GM06990 (cell line): ENCODE results near the gene LRRC34.

Source experiments
- DNase-seq: peaks from one replicate; pipeline ENCODE4 v3.0.0-alpha.2; 2011; ENCODE audit not compliant: insufficient read length; ENCODE audit errors: extremely low read depth
- H3K27me3 ChIP-seq: replicated peaks from 2 replicates; pipeline ENCODE4 v1.6.0; 2011; ENCODE audit warnings: low read length; ENCODE audit not compliant: control insufficient read depth, insufficient read depth
- H3K36me3 ChIP-seq: 2 replicates; pipeline ENCODE4 v1.5.1; 2011; ENCODE audit warnings: low read length; ENCODE audit not compliant: control insufficient read depth, insufficient read depth
- H3K4me3 ChIP-seq: replicated peaks from 2 replicates; pipeline ENCODE4 v1.5.1; 2011; ENCODE audit warnings: low read depth, mild to moderate bottlenecking, control low read depth, low read length
- TF ChIP-seq, protein P1 (sequence below): IDR thresholded peaks from 2 replicates; pipeline ENCODE4 v1.5.1; 2011; ENCODE audit warnings: low read length, control low read depth, mild to moderate bottlenecking, inconsistent platforms; ENCODE audit not compliant: insufficient read depth, poor library complexity, severe bottlenecking

Gene LRRC34

DNA sequence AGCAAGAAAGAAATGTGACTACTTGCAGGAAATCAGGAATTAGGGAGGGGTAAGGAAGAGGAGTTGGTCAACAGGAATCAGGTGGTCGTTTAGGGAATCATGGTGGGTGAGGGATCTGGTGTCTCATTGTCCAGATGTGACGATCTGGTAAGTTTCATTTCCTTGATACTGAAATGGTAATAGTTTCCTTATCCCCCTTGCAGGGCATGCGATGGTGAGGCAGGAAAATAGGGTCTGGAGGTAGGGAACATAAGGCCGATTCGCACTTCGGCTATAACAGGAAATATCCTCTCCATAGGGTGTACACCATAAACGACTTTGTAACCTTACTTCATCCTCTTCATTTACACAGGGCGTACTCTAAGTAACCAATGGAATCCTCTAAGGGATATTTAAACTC is 574 bp upstream of the LRRC34 start:
- TF ChIP-seq, protein P1, sequence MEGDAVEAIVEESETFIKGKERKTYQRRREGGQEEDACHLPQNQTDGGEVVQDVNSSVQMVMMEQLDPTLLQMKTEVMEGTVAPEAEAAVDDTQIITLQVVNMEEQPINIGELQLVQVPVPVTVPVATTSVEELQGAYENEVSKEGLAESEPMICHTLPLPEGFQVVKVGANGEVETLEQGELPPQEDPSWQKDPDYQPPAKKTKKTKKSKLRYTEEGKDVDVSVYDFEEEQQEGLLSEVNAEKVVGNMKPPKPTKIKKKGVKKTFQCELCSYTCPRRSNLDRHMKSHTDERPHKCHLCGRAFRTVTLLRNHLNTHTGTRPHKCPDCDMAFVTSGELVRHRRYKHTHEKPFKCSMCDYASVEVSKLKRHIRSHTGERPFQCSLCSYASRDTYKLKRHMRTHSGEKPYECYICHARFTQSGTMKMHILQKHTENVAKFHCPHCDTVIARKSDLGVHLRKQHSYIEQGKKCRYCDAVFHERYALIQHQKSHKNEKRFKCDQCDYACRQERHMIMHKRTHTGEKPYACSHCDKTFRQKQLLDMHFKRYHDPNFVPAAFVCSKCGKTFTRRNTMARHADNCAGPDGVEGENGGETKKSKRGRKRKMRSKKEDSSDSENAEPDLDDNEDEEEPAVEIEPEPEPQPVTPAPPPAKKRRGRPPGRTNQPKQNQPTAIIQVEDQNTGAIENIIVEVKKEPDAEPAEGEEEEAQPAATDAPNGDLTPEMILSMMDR: no peak
- Histone ChIP-seq H3K4me3 (peak overlapping the region; percentile 66), H3K27me3 (no peaks in the 10 kb centered on the region), H3K36me3 (no peaks in the 10 kb centered on the region)
- DNase-seq: no peak

DNA sequence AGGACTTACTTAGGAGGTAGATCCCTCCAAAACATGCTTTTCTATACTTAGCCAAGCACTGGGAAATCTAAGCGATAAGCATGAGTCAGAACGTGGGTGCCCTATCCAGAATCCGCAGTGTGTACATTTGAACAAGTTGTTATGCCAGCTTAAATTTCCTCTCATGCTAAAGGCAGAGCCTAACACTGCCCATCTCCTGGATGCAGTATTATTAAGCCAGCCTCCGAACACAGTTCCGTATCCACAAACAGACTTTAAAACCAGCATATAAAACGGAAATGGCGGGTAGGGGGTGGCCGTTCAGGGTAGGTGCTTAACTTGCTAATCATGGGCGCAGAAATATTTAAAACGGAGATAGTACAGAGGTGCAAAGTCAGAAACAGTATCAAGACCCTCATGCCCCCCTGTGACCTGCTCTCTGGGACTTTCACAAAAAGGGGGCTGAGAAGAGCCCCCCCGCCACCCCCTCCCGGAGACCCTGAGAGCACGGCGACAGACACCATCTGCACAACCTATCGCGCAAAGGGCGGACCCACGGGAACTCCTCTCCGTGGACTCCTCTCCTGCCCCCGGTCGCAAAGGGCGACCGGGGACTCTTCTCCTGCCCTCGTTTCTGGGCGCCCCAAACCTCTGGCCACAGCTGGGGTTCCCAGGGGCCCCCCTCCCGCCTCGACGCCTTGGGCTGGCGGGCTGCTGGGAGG is 923 bp downstream of the LRRC34 start:
- Histone ChIP-seq H3K4me3 (peak overlapping the region; percentile 66), H3K36me3 (no peaks in the 10 kb centered on the region), H3K27me3 (no peaks in the 10 kb centered on the region)
- TF ChIP-seq, protein P1: no peak
- no peak for DNase-seq

DNA sequence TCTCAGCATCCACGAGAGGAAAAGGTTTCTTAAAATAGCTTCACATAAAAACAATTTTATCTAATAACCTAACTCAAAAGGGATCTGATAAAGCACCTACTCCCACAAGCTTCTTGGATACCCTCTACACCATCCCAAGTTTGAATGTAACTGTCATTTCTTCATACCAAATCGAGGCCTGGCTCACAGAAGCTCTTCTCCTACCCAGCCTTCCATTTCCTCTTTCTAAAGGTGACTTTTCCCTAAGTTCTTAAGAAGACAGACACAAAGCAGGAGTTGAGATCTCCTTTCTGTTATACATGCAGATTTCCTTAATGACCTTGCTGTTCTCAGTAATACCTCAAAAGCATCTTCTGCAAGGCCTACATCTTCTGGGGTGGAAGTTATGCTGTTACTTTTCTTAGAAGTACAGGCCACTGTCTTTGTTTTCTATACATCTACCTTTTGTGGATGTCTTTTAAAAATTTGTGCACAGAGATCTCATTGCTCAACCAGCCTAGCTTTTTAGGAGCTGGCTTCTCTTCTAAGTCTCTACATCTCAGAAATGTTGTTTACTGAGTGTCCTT is 3.4 kb downstream of the LRRC34 start:
- TF ChIP-seq, protein P1: no peak
- no peaks in the 10 kb centered on the region for H3K27me3 ChIP-seq
- no peak overlapping the region for H3K4me3 ChIP-seq
- no peak for DNase-seq
- H3K36me3 ChIP-seq: no peaks in the 10 kb centered on the region

DNA sequence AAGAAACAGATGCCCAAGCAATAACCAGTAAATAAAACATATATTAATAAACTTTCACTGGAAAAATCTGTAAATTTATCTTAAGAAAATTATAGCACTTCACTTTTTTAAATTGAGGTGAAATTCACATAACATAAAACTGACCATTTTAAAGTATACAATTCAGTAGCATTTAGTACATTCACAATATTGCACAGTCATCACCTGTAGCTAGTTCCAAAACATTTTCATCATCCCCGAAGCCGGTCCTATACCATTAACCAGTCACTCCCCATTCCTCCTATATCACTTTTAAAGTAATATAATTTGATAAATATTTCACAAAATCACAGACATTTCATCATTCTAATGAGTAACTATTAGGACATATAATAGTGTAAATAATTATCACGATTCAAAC is 8.0 kb downstream of the LRRC34 start:
- DNase-seq: no peak
- no peaks in the 10 kb centered on the region for H3K27me3 ChIP-seq
- no peaks in the 10 kb centered on the region for H3K36me3 ChIP-seq
- TF ChIP-seq, protein P1: no peak
- H3K4me3 ChIP-seq: no peak overlapping the region

DNA sequence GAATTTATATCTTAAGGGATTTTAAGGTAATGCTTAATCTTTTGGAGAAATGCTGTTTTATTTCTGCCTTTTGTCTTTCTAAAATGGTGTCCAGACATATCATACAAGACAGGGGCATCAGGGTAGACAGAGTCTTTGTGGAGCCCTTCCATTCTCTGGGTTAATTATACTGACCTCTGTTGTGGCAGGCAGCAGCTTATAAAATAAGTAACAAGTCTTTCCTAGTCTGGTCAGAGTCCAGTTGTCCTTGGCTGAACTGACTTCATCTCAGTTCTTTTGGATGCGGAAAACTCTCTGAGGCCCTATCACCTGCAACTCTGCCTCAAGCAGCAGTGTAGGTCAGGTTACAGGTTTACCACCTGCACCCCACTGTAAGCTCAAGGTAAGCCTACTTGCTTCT is 20.3 kb downstream of the LRRC34 start:
- Histone ChIP-seq H3K36me3 (peaks cover 2% of the 10 kb centered on the region), H3K27me3 (no peaks in the 10 kb centered on the region), H3K4me3 (no peak overlapping the region)
- no peak for DNase-seq
- TF ChIP-seq, protein P1: no peak
